Epithelial cell of prostate (primary cell): ENCODE measurements around the gene PAH.

ENCODE experiments used
- DNase-seq: peaks from one replicate; pipeline ENCODE4 v3.0.0-alpha.2; 2011; ENCODE audit warnings: low read depth, low spot score
- H3K27ac ChIP-seq: fragments of 450-650 bp; 2 replicates; pipeline ENCODE4 v1.5.1; 2017; ENCODE audit warnings: mild to moderate bottlenecking

The PAH gene

DNA sequence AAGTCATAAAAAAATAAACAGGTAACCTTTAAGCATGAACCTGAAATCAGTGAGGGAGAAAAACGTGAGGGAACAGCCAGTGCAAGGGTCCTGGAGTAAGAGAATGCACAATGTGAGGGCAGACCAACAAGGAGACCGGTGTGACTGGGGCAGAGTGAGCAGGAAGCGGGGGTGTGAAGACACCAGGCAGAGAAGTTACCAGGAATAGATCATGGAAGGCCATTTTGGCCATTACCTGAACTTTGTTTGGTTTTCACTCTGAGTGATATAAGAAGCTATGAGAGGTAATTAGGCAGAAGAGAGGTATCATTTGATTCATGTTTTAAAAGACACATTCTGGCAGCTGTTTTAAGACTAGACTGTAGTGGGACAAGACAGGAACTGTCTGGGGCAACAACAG is 15.0 kb downstream of the PAH start:
- DNase-seq = no peak
- no peak overlapping the region for H3K27ac ChIP-seq

GRCh38 chr12:102900389-102900788 is 16.7 kb downstream of the PAH start:
- no peak for DNase-seq
- no peak overlapping the region for H3K27ac ChIP-seq

- DNase-seq = no peak
- no peak overlapping the region for H3K27ac ChIP-seq
Observed at GRCh38 chr12:102896067-102896466, 21.0 kb downstream of the PAH start.

DNA sequence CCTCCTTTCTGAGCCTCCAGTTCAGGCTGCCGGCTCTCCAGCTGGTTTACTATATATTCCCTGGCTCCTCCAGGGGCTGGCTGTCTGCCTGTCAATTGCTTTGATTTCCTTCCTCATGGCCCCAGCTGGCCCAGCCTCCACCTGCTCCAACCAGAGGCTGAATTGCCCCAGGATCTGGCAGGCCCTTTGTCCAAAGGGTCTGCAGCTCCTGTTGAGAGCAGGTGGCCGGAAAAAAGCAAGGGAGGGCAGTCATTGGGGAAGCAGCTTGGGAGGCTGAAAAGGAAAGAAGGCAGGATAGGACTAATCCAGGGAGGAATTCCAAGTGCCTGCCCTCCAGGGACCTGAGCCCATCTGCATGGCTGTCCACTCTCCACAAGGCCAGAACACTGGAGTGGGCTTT is 25.3 kb downstream of the PAH start:
- no peak for DNase-seq
- no peak overlapping the region for H3K27ac ChIP-seq

DNA sequence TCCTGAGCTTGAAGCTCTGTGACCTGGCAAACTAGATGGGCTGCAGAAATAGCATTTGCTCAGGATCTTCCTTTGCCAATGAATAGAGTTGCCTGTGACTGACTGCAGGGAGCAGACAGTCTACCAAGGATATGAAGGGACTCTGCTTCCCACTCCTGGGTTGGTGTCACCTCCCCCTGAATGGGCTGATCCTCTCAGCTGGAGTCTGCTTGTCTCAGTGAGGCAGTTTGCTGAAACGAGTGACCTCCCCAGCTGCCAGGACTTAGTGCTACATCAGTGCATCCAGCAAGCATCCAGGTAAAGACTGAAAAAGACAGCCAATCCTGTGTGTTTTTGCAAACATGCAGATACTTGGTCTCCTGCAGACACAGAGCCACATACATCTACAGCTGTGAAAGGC is 28.5 kb downstream of the PAH start:
- no peak for DNase-seq
- H3K27ac ChIP-seq = no peak overlapping the region

DNA sequence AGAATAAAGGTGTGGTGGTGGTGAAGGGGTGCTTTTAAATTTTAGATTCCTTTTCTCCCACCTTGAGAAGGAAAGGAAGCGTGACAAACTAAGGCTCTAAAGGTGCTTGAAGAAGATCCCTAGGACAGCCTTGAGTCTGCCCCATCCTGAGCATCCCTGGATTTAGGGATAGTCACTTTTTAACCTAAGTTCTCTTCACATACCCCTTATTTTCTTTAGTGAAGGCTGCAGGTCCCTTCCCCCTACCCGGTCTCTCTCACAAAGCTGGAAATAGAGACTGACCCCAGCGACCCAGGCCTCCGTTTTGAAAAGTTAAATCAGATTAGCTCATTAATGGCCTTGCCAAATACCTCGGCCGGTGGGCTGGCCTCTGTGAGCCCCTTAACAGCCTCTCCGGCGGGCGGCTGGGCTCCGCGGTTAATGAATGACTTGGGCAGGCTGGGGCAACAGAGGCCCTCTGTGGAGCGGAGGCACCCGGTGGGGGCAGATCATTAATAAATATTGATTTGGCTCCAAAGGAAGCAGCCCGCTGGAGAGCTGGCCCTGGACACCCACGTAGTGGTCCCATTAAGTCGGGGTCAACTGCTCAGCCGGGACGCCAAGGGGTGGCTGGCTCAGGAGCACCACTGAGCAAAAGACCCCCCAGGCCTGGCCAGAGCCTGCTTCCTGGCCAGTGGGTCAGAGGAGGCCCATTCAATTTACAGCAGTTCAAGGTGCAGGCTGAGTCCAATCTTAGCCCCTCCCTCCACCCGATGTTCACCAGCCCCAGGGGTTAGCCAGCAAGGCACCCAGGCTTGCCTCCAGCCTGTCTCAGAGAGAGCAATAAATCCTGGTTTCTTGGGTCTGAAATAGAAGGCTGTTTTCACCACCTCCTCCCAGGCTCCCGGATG is 31.8 kb downstream of the PAH start:
- no peak overlapping the region for H3K27ac ChIP-seq
- DNase-seq = no peak

DNA sequence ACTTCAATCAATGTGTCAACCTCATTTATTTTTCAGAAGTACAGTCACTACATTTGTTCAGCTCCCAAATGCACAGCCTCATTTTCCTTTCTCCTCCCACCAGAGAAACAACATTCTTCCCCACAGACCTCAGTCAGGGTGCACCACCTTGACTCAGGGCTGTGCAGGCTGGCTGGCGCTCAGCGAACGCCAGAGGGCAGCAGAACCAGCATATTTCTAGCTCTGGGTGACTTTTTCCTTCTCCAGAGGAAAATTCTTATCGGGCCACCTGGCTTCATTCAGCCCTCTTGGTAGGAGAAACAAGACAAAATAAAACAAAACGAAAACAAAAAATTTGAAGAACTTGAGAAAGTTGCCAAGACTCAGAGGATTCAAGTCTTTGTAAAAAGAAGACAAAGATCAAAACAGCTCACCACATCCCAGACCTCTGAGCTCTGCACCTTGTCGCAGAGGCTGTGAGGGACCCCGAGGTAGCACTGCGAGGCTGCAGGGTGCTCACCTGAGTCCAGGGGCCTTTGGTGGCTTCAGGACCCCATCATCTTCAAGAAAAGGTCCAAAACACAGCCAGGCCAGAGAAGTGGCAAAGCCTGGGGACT is 33.7 kb downstream of the PAH start:
- H3K27ac ChIP-seq = no peak overlapping the region
- DNase-seq = no peak

- H3K27ac ChIP-seq = no peak overlapping the region
- DNase-seq = no peak
Observed at GRCh38 chr12:102880783-102881182, 36.3 kb downstream of the PAH start.

GRCh38 chr12:102879144-102879763 is 37.8 kb downstream of the PAH start:
- H3K27ac ChIP-seq = no peak overlapping the region
- DNase-seq = peak; percentile 61

DNA sequence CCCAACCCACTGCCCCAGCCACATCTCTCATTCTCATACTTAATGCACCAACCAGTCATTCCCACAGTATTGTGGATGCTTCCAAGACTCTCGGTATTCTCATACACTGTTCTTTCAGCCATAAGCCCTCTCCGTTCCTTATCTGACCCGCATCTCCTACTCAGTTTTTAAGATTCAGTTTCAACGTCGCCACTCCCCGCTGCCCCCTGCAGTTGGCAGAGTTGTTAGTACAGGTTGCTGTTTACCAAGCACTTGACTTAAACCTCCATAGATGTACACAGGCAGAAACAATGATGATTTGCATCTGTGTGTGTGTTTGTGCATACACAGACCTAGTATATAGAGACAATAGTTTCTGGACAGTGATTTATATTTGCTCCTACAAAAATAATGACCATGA is 40.2 kb downstream of the PAH start:
- DNase-seq = no peak
- H3K27ac ChIP-seq = no peak overlapping the region

DNA sequence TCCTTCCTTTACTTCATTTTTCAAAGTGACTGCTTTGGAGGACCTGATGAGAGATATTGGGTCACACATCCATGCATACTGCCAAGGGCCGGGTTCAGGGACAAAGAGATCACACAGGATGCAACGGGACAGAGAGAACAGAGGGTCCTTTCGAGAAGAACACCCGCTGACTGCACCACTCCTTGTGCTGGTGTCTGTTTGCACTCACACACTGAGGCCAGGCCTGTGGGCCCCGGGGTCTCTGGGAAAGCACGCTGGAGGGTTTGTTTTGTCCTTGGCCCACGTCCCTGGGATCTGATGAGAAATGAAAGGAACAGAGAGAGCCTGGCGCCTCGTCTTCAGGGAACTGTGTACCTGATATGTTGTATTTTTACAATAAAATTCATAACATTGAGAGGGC is 42.2 kb downstream of the PAH start:
- H3K27ac ChIP-seq = no peak overlapping the region
- no peak for DNase-seq

GRCh38 chr12:102873077-102873476 is 44.0 kb downstream of the PAH start:
- DNase-seq = no peak
- no peak overlapping the region for H3K27ac ChIP-seq

DNA sequence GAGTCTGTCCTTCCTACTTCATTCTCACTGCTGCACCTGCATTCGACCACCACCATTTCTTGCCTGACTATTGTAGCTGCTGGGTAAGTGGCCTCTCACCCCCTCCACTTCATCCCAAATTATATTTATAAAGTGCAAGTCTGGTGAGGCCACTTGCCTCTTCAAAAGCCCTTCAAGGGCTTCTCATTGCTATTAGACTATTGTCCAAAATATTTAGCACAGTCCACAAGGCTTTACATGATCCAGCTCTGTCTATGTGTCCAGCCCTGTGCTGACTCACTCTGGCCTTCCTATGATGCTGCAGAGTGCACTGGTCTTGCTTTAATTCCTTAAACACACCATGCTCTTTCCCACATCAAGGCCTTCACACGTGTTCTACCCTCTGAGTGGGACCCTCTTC is 46.0 kb downstream of the PAH start:
- H3K27ac ChIP-seq = no peak overlapping the region
- DNase-seq = no peak

GRCh38 chr12:102869571-102869970 is 47.5 kb downstream of the PAH start:
- no peak overlapping the region for H3K27ac ChIP-seq
- no peak for DNase-seq

GRCh38 chr12:102865821-102866615 is 51.0 kb downstream of the PAH start:
- no peak overlapping the region for H3K27ac ChIP-seq
- no peak for DNase-seq

- no peak for DNase-seq
- H3K27ac ChIP-seq = no peak overlapping the region
Observed at GRCh38 chr12:102862486-102862885, 54.6 kb downstream of the PAH start.

DNA sequence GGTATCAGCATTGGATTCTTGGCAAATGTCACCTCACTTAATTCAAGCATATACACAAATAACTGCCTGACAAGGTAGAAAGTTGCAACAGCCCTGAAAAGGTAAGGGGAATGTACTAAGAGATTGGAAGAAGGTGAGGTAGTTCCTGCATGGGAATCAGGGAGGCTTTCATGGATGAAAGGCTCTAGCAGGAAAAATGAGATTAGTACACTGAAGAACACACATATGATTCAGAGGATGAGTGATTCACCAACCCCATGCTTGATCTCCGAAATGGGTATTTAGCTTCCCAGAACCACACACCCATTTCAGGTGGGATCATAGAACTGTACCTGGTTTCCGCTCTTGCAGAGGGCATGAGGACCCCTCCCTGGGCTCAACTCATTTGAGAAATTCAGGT is 65.8 kb downstream of the PAH start:
- no peak for DNase-seq
- H3K27ac ChIP-seq = no peak overlapping the region

DNA sequence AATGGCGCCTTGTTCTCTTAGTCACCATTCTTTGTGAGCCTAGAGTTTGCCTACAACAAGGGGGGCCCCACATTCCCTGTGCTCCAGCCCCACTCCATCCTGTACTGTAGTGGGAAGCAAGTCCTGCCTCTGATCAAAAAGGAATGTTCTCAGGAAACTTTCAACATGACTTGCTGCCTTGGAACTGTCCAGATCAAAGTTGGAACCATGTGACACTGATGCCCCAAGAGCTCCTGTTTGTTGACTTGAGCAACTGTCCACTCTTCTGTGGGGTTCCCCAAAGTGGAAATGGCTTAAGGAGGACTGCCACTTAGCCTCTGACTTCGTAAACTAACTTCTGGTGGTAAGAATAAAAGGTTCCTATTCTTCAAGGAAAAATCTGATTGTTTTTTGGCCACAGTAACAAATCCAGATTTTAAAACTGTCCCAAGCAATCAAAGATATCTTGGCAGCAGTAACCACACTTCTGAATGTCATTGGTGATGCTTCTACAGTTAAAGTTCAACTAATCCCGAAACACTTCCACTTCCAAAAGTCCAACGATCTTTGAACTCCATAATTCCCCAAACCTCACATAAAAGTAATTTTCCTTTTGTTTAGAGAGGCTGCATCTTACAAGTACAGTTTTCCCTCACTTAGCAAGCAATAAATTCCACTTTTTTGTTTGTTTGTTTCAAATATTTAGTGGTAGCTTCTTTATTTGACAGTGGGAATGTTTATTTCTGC is 67.2 kb downstream of the PAH start:
- no peak for DNase-seq
- no peak overlapping the region for H3K27ac ChIP-seq

DNA sequence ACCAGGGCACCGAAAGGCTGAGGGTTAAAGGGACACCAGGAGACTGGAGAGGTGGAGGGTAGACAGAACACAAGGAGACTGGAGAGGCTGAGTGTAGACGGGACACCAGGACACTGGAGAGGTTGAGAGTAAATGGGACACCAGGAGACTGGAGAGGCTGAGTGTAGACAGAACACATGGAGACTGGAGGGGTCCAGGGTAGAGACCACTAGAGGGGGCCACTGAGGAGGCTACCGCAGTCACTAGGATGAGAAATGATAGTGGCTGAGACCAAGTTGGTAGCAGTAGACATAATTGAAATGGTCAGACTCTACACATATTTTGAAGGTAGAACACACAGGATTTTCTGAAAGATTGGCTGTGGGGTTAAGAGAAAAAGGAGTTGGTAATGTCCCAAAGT is 68.2 kb downstream of the PAH start:
- H3K27ac ChIP-seq = no peak overlapping the region
- DNase-seq = no peak

DNA sequence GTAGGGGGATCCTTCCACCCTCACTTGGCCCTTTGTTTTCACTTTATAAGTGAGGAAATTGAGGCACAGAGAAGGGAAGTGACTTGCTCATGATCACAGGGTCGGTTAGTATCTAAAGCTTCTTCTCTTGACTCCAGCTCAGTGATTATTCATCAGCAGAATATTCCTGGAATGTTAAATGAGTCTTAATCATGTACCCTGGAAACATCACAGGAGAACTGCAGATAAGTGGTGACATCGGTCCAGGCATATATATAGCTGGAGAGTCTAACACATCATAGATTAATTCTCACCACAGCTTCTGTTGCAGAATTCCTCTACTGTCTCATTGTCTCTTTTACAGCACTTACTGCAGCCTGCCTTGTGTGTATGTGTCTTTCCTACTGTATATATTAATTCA is 69.9 kb downstream of the PAH start:
- no peak for DNase-seq
- no peak overlapping the region for H3K27ac ChIP-seq
